ENCODE data around the gene KNCN.

Gene KNCN

GRCh38 chr1:46551597-46552095 is at the start of gene KNCN:
KNCN (minus strand) TSS chr1:46551647; CDS start chr1:46551215, 432 bp downstream.
- DNase-seq (ENCODE audit: extremely low spot score, insufficient read length, low read depth) (no peak), FAIRE-seq (no peak)

- DNase-seq (ENCODE audit: extremely low spot score, insufficient read length, low read depth) (no peak), FAIRE-seq (no peak)
Observed at GRCh38 chr1:46599059-46599970, 47.9 kb upstream of the KNCN start.

- FAIRE-seq, result no peak
- no peak for DNase-seq (ENCODE audit: extremely low spot score, insufficient read length, low read depth)
Observed at GRCh38 chr1:46596846-46597245, 45.4 kb upstream of the KNCN start.

- DNase-seq (ENCODE audit: extremely low spot score, insufficient read length, low read depth), result no peak
- no peak for FAIRE-seq
Observed at GRCh38 chr1:46596036-46596435, 44.6 kb upstream of the KNCN start.

- no peak for FAIRE-seq
- DNase-seq (ENCODE audit: extremely low spot score, insufficient read length, low read depth), result no peak
Observed at GRCh38 chr1:46595127-46595526, 43.7 kb upstream of the KNCN start.

- DNase-seq (ENCODE audit: extremely low spot score, insufficient read length, low read depth) (no peak), FAIRE-seq (no peak)
Observed at GRCh38 chr1:46594063-46594462, 42.6 kb upstream of the KNCN start.

GRCh38 chr1:46592823-46593222 is 41.4 kb upstream of the KNCN start:
- FAIRE-seq (no peak), DNase-seq (ENCODE audit: extremely low spot score, insufficient read length, low read depth) (no peak)

GRCh38 chr1:46589529-46589928 is 38.1 kb upstream of the KNCN start:
- DNase-seq (ENCODE audit: extremely low spot score, insufficient read length, low read depth) (no peak), FAIRE-seq (no peak)

- FAIRE-seq, result no peak
- DNase-seq (ENCODE audit: extremely low spot score, insufficient read length, low read depth), result no peak
Observed at GRCh38 chr1:46587069-46587468, 35.6 kb upstream of the KNCN start.

GRCh38 chr1:46585312-46585938 is 34.0 kb upstream of the KNCN start:
- FAIRE-seq (no peak), DNase-seq (ENCODE audit: extremely low spot score, insufficient read length, low read depth) (no peak)

- FAIRE-seq (no peak), DNase-seq (ENCODE audit: extremely low spot score, insufficient read length, low read depth) (no peak)
Observed at GRCh38 chr1:46583494-46583893, 32.0 kb upstream of the KNCN start.

GRCh38 chr1:46582972-46583371 is 31.5 kb upstream of the KNCN start:
- no peak for DNase-seq (ENCODE audit: extremely low spot score, insufficient read length, low read depth)

GRCh38 chr1:46581681-46582455 is 30.4 kb upstream of the KNCN start:
- no peak for FAIRE-seq
- no peak for DNase-seq (ENCODE audit: extremely low spot score, insufficient read length, low read depth)

More at GRCh38 chr1:46582972-46583371, 31.5 kb upstream of the KNCN start:
- no peak for FAIRE-seq

GRCh38 chr1:46580140-46580903 is 28.9 kb upstream of the KNCN start:
- no peak for DNase-seq (ENCODE audit: extremely low spot score, insufficient read length, low read depth)
- no peak for FAIRE-seq

- FAIRE-seq (no peak), DNase-seq (ENCODE audit: extremely low spot score, insufficient read length, low read depth) (no peak)
Observed at GRCh38 chr1:46577671-46578070, 26.2 kb upstream of the KNCN start.

GRCh38 chr1:46576596-46576995 is 25.1 kb upstream of the KNCN start:
- FAIRE-seq (no peak), DNase-seq (ENCODE audit: extremely low spot score, insufficient read length, low read depth) (no peak)

- DNase-seq (ENCODE audit: extremely low spot score, insufficient read length, low read depth), result no peak
- no peak for FAIRE-seq
Observed at GRCh38 chr1:46575778-46576177, 24.3 kb upstream of the KNCN start.

- DNase-seq (ENCODE audit: extremely low spot score, insufficient read length, low read depth) (no peak), FAIRE-seq (no peak)
Observed at GRCh38 chr1:46575300-46575699, 23.9 kb upstream of the KNCN start.

- no peak for DNase-seq (ENCODE audit: extremely low spot score, insufficient read length, low read depth)
- no peak for FAIRE-seq
Observed at GRCh38 chr1:46571691-46572225, 20.3 kb upstream of the KNCN start.

Measured in GM18507 (cell line).